GM19463 (cell line): ENCODE results near the gene OGA.

Experiments used
- ATAC-seq: cut with Tn5 transposase; IDR thresholded peaks from one replicate; pipeline ENCODE4 v1.9.1; 2021; ENCODE audit warnings: mild to moderate bottlenecking, moderate library complexity; ENCODE audit not compliant: unreplicated experiment

OGA gene

GRCh38 chr10:101818119-101818871 lies at the start of gene OGA:
Gene OGA, minus strand, starts transcription at chr10:101818444. Its CDS starts 422 bp downstream, at chr10:101818022.
- peak; percentile 79 for ATAC-seq

DNA sequence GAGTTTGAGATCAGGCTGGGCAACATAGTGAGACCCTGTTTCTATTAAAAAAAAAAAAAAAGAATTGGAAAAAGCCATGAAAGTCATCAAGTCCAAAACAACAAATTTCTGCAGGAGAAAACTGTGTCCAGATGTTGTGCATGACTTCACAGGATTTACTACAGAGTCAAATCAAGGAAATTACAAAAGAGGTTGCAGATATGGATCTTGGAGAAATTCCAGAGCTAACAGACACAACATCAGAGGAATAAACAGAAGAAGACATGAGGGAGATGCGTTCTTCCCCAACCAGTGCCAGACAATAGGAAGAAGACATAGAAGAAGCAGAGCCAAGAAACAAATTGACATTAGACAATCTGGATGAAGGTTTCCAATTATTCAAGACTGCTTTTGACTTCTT lies 49.7 kb upstream of the OGA start:
- ATAC-seq, result no peak

DNA sequence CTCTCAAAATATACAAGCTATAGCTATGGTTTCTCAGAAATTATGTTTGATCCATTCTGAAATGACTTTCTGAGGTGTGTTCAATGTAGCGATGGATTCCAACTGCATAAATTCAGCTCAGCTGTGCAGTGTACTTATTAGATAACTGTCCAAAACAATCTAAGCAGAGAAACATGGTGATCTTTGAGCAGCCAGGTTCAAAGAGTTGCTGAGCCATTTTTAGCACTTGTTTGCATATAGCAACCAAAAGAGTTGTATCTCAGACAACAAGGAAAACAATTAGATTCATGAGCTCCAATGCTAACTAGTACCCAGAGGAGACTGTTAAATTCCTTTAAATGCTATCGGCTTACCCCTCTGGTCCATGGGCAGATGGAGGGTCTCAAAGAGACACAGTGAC lies 41.3 kb upstream of the OGA start:
- no peak for ATAC-seq

- ATAC-seq, result peak; percentile 50
Observed at GRCh38 chr10:101858723-101859500, 40.7 kb upstream of the OGA start.

GRCh38 chr10:101857802-101858476 lies 39.7 kb upstream of the OGA start:
- no peak for ATAC-seq

- ATAC-seq, result no peak
Observed at GRCh38 chr10:101856626-101857025, 38.4 kb upstream of the OGA start.

- ATAC-seq, result no peak
Observed at GRCh38 chr10:101851411-101852116, 33.3 kb upstream of the OGA start.

- ATAC-seq, result no peak
Observed at GRCh38 chr10:101850749-101851148, 32.5 kb upstream of the OGA start.

DNA sequence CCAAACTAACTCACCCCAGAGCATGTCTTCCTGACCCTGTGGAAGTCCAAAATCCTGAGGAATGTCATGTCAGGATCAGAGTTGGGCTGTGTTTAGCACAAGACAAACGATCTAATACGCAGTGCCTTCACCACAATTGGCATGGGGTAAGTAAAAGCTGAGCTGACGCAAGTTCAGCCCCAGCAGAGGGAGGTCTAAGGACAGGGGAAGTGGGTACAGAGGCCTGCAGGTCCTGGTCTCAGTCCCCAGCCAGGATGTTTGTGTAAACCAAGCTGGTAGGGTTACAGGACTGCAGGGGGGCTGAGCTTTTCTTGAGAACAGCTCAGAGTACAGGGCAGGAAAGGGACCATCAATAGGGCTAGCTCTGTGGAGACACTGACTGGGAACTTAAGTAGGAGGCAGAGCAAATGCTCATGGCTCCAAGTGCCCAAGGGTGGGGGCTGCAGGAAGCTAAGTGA lies 30.7 kb upstream of the OGA start:
- ATAC-seq, result no peak

DNA sequence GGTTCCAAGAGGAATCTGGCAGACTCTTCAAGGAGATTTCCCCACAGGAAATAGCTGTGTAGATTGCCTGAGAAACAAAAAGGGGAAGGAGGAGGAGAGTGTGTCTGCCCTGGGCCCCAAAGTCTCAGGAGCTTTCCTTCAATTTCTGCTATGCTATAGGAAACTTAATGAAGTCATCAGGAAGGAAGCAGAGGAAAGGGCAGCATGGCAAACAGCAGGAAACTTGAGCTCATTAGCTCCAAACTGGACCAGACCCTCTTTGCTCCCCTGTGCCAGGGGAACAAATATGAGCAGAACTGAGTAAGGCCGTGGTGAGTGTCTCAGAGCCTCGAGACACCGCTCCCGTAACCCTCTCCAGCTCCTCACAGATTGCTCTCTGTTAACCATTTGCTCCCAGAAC lies 30.2 kb upstream of the OGA start:
- no peak for ATAC-seq

DNA sequence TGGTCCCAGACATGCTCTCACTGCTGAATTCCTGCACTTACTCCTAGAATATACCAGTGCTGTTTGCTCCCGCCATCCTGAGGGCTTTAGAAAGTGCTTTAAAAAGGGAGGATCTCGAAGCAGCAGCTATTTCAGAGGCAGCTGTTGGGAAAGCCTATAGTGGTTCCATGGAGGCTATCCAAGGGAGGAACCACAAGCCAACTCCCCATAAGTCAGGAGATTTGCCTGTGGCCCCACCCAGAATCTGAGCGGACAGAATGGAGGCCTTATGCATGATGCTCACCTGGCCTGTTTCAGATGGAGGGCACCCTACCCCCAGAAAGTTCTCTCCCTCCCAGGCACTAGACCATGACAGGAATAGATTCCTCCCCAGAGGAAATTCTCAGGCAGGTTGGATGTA lies 27.6 kb upstream of the OGA start:
- no peak for ATAC-seq

DNA sequence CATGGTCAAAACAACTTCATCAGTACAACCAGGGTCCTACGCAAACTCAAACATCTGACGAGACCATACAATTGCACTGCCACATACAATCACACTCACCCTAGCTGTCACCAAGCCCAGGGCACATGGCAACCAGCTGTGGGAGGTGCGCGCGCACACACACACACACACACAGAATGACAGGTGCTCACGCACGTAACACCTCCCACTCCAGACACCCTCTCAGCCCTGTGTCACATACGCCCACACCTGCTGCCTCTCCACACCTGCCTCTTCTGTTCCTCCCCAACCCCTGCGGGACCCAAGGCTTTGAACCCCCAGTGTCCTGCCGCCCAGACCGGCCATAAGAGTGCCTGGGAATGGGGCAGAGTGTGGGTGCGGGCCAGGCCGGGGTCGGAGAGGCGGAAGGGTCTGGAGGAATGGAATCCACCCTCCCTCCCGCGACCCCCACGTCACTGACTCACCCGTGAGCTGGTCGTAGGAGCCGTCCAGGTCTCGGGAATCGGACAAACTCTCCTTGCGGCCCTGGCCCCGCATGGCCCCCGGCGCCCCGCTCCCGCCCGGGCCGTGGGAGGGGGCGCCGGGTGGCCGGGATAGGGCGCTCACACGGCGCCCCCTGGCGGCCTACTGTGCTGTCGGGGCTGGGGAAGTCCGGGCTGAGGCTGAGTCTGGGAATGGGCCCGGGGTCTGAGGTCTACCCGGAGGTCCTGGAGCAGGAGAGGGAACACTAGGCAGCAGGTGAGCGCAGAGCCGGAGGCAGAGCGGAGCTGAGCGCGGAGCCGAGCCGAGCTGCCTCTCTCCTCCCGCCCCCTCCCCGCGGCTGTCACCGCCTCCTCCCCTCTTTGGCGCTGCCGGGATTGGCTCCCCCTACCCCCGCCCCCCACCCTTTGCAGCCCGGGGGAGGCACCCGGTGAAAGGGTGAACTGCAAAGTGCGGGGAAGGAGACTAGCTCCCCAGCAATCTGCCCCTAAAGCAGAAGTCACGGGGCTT lies 25.1 kb upstream of the OGA start, which contains the start of gene KCNIP2:
Gene KCNIP2 (minus strand): TSS at position 769 of the 990 bp plus-strand sequence. CDS start 232 bp downstream, at position 537.
- no peak for ATAC-seq

- no peak for ATAC-seq
Observed at GRCh38 chr10:101841826-101842225, 23.6 kb upstream of the OGA start.

- peak; percentile 70 for ATAC-seq
Observed at GRCh38 chr10:101840741-101841453, 22.7 kb upstream of the OGA start.

DNA sequence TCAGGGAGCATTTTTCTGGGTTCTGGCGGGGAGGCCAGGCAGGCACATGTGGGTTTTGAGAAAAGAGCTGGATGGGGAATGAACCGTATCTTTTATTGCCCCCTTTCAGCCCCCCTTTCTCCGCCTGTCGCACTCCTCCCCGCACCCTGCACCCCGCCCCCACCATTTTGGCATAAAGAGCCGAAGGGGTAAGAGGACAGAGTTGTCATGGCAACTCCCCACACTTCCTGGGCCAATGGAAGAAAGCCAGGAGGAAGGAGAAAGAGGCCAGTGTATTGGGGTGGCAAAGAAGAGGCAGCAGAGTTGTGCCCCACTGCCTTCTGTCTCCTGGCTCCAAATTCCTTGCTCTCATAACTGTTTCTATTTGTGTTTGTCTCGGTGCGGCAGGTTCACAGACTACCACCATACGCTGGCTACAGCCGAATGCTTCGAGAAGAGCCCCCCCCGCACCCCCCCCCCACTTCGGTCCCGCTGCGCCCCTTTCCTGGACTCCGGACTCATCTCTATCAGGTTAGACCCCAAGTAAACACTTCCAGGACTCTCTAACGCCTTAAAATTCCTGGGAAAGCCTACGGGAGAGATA lies 21.9 kb upstream of the OGA start:
- ATAC-seq, result no peak

DNA sequence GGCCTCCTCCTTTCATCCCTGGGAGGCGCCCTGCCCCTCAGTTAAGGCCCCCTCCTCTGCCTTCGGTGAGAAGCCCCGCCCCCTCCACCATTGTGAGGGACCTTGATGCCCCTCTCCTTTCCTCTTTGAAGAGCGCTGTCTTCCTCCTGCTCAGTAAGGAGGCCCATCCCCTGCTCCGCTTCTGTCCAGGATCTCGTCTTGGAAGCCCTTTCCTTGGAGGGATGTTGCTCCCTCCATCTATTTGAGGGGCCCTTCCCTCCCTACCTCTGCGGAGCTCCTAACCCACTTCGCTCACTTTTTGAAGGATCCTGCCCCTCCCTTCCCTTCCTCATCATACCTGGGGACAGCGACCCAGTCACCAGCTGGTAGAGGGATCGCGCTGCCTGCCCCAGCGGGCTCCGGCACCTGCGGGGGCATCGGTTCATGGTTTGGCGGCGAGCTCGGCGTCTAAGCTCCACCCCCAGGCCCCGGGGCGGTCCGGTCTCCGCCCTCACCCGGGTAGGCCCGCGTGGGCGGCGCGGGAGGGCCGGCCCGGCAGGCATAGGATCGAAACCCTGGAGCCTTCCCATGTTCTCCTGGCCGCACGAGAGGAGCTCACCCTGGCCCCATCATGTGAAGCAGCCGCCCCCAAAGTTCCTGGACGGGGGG lies 21.3 kb upstream of the OGA start:
- ATAC-seq, result peak; percentile 30

- ATAC-seq, result no peak
Observed at GRCh38 chr10:101839002-101839401, 20.8 kb upstream of the OGA start.

GRCh38 chr10:101838416-101838970 lies 20.2 kb upstream of the OGA start:
- no peak for ATAC-seq
